IPS-NIHi7 (cell line): ENCODE results near the gene SMIM28.

Experiments used
- DNase-seq: peaks from one replicate; pipeline ENCODE4 v3.0.0; 2012; ENCODE audit warnings: mixed read lengths; ENCODE audit errors: extremely low spot score

SMIM28 gene

DNA sequence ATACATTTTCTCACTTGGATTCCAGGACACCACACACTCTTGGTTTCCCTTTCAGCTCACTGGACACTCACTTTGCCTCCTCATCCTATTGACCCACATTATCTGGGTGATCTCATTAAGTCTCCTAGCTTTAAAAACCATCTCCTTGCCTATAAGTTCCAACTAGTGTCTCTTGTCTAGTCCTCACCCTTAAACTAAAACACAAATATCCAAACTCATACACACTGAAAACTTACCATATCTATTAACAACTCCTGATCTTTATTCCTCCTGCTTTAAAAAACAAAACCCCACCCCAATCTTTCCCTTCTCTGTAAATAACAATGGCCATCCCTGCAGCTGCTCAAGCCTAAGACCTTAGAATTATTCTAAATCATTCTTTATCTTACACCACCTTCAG, 3.5 kb upstream of the SMIM28 start:
- no peak for DNase-seq

DNA sequence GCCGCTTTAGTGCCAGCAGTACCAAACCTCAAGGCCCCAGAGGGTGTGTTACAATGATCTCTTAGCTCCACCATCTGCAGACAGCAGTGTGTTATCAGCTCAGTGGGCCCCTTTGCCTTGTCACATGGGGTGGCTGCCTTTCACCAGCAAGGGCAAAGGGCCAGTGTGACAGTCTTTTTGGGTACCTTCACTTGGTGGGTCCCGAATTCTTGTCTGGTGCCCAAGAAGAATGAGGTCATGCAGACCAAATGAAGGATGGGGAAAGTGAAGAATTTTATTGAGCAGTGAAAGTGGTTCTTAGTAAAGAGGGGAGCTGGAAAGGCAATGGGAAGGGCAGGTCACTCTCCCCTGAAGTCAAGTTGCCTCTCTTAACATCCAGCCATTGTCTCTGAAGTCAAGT, 2.9 kb upstream of the SMIM28 start:
- no peak for DNase-seq

- no peak for DNase-seq
Observed at GRCh38 chr6:138377042-138377441, 663 bp upstream of the SMIM28 start.

- no peak for DNase-seq
Observed at GRCh38 chr6:138378463-138378862, 758 bp downstream of the SMIM28 start.

DNA sequence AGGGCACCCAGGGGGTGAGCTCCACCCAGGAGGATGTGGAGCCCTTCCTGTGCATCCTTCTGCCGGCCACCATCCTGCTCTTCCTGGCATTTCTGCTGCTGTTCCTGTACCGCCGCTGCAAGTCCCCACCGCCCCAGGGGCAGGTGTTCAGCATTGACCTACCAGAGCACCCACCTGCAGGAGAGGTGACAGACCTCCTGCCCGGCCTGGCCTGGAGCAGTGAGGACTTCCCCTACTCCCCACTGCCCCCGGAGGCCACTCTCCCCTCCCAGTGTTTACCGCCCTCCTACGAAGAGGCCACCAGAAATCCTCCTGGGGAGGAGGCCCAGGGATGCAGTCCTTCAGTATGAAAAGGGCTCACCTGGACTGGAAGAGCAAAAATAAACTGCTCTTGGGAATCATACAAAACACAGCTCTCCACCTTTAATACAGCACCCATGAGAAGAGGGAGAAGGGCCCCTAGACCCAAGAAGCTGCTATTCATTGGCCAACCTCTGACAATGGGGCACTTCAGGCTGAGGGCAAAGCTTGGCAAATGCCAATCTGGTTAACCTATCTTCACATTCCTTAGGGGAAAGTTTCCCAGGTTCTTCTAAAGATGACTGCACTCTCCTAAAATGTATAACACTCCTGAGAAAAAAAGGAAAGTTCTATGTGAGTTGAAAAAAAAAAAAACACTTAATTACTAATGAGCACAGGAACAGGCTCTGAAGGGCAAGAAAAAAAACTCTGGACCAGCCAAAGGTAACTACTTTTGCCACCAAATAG, 5.0 kb downstream of the SMIM28 start:
- peak; percentile 46 for DNase-seq

DNA sequence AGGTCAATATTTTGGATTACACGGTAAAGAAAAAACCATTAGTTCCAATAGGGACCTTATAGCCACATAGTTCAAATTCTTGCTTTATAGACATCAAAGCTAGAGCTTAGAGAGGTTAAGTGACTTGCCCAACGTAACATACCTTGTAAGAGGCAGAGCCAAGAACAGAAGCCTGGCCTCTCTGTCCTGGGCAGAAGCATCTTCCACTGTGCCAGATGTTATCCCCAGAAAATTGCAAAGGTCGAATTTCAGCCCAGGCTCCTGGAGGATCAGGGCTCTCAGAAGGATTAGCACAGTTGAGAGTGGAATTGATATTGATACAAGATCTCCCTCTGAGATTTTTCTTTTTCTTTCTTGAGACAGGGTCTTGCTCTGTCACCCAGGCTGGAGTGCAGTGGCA, 6.1 kb downstream of the SMIM28 start:
- no peak for DNase-seq

DNA sequence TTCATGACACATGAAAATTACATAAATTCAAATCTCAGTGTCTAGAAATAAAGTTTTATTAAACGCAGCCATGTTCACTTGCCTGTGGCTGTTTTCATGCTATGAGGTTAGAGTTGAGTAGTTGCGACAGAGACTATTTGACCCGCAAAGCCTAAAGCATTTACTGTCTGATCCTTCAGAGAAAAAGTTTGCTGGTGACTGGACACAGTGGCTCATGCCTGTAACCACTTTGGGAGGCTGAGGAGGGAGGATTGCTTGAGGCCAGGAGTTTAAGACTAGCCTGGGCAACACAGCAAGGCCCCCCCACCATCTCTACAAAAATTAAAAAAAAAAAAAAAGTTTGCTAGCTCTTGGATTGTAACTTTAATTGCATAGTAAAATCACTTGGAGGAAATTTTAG, 9.2 kb downstream of the SMIM28 start:
- no peak for DNase-seq

GRCh38 chr6:138387577-138388368, 10.1 kb downstream of the SMIM28 start:
- no peak for DNase-seq

DNA sequence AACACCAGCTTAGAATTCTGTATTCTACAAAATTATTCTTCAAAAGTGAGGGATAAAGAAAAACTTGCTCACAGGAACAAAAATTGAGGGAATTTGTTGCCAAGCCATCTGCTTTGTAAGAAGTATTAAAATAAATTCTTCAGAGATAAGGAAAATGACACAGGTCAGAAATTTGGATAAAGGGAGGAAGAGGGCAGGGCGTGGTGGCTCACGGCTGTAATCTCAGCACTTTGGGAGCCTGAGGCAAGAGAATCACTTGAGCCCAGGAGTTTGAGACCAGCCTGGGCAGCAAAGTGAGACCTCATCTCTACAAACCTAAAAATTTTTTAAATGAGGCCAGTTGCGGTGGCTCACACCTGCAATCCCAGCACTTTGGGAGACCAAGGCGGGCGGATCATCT, 11.8 kb downstream of the SMIM28 start:
- DNase-seq = no peak

DNA sequence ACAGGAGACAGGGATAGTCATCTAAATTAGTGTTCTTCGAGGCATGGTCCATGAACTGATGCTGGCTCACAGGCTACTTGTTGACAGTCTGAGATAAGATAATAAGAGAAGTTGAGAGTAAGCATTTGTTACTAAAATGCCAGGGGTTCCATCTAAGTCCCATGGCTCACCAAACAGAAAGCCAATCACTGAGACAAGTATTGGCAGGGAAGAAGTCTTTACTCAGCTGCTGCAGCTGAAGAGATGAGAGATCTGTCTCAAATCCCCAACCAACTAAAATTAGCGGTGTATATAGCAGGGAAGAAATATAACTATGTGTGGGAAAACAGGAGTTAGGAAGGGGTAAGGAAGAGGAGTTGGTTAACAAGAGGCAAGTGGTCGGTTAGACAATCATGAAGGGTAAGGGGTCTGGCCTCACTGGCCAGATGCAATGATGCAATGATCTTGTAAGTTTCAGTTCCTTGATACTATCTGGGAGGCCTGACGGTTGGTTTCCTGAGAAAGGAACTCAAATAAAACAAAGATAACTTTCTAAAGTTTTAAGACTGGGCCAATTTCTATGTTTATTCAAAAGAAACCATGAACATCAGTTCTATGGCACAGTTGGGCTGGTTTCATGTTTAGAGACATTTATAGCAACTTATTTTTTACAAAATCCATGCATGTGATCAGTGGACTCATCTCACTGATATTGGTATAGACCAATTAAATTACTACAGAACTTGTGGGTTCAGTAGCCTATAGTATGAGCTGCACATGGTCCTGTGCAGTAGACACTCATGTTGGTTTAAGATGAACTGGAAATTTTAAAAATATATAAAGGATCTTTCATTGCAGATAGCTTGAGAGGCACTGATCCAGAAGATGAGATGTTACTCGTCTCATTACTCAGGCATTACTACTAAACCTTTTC, 16.4 kb downstream of the SMIM28 start:
- DNase-seq = no peak

DNA sequence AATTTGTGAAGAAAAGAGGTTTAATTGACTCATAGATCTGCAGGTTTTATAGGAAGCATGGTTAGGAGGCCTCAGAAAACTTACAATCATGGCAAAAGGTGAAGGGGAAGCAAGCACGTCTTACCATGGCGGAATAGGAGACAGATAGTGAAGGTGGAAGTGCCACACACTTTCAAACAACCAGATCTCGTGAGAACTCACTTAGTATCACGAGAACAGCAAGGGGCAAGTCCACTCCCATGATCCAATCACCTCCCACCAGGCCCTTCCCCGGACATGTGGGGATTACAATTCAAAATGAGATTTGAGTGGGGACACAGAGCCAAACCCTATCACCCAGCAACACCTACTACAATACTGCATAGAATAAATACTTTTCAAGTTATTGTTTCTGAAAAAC, 19.0 kb downstream of the SMIM28 start:
- no peak for DNase-seq

GRCh38 chr6:138397128-138398122, 19.7 kb downstream of the SMIM28 start:
- no peak for DNase-seq

- DNase-seq = no peak
Observed at GRCh38 chr6:138400326-138400725, 22.6 kb downstream of the SMIM28 start.

GRCh38 chr6:138401960-138402837, 24.5 kb downstream of the SMIM28 start:
- DNase-seq = no peak

DNA sequence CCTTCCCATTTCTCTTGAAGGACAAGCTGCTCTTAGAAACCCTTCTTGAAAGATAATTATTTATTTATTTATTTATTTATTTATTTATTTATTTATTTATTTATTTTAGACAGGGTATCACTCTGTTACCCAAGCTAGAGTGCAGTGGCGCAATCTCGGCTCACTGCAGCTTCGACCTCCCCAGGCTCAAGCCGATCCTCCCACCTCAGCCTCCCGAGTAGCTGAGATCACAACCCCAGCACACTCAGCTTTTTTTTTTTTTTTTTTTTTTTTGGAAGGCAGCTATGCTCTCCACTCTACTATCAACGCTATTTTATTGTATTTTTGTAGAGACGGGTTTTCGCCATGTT, 25.1 kb downstream of the SMIM28 start:
- no peak for DNase-seq

- DNase-seq = peak; percentile 50
Observed at GRCh38 chr6:138403324-138403800, 25.7 kb downstream of the SMIM28 start.

DNA sequence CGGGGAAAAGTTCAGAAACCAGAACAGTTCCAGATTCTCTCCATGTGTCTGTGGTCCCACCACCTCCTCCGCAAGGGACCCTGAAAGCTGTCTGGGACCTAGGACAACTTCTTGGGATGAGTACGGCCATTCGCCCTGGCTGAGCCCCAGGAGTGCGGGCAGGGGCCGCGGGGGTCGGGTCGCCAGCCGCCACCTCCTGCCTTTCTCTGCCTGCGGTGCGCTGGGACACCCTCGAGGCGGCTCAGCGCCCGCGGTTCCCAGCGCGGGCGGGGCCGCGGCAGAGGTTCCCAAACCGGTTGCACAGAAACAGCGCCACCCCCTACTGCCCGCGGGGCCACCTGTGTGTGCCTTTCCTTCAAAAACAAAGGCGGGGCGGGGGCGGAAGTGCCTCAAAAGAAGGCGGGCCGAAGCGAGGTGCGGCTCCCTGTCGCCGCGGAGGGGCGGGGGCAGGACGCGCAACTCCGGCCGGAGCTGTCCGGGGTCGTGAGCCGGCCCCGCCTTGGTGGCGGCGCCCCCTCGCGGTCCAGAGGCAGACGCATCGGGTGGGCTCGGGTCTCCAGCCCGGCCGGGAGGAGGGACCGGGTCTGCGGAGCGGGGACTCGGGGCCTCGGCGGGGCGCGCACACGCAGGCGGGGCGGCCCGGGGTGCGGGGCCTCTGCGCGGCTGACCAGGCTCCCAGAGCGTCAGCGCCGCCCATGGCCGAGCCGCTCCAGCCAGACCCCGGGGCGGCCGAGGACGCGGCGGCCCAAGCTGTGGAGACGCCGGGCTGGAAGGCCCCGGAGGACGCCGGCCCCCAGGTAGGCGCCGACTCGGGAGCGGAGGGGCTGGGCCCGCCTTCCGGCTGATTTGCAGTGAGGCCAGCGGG, 26.3 kb downstream of the SMIM28 start, which contains the start of gene HEBP2:
HEBP2 (plus strand) TSS at position 423 of the 865 bp plus-strand sequence; CDS start at position 696, 273 bp downstream.
- DNase-seq = peak; percentile 99

- peak; percentile 30 for DNase-seq
Observed at GRCh38 chr6:138404666-138405337, 27.1 kb downstream of the SMIM28 start.
